ENCODE results near the gene DCTN5.

The DCTN5 gene

GRCh38 chr16:23651943-23652468 is 10.7 kb downstream of the DCTN5 start:
- DNase-seq (ENCODE audit: low read depth in 2 of 3, low spot score in 1 of 3), result no peak

DNA sequence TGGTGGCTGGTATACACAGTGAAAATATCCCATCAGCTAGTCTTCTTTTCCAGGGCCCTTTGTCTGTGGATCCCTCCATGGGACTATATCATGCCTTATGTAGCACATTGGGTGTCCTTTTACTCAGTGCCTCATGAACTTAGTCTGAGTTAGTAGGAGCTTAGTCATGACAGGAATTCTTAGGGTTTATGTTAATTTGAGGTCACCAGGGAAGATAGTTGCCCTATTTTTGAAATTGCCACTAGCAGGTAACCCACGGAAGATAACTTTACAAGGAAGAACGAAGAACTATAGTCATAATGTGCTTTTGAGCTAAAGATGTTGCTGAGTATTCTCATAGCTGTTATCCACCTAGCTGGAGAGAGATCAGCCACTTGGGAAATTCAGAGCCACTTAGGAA is 22.7 kb downstream of the DCTN5 start:
- no peak for DNase-seq (ENCODE audit: low read depth in 2 of 3, low spot score in 1 of 3)

- no peak for DNase-seq (ENCODE audit: low read depth in 2 of 3, low spot score in 1 of 3)
Measured at GRCh38 chr16:23666571-23667354, 25.5 kb downstream of the DCTN5 start.

GRCh38 chr16:23667355-23667659 is 26.0 kb downstream of the DCTN5 start:
- DNase-seq (ENCODE audit: low read depth in 2 of 3, low spot score in 1 of 3), result no peak

DNA sequence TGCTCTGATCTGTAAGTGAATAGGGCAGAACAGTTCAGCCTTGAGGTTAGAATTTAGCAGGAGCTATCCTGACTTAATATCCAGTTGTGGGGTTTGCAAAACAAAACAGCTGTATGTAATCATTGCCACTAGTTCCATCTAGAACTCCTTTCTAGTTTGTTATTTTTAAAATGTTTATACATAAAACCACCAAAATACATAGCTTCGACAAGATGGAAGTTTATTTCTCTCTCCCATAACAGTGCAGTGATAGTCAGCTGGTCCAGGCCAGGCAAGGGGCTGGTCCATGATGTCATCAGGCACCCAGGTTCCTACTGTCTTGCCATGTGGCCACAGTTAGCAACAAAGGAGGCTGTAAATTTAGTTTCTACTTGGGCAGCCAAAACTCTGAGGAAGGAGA is 27.0 kb downstream of the DCTN5 start:
- DNase-seq (ENCODE audit: low read depth in 2 of 3, low spot score in 1 of 3), result no peak

DNA sequence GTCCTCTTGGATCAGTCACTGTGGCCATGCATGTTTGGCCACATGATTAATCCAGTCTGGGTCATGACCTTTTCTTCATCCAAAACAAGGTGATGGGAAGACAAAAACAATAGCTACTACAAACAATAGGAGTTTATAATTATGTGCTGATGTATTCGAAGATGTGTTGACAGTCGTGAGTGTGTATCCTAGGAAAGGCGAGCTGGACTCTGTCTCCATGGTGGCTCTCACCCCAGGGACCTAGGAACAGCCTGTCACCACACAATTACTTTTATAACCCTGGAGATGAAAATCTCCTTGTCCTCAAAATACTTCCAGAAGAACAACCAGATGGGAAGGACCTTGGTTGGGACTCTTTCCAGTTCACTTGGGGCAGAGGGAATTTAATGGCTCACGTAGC is 27.6 kb downstream of the DCTN5 start:
- no peak for DNase-seq (ENCODE audit: low read depth in 2 of 3, low spot score in 1 of 3)

DNA sequence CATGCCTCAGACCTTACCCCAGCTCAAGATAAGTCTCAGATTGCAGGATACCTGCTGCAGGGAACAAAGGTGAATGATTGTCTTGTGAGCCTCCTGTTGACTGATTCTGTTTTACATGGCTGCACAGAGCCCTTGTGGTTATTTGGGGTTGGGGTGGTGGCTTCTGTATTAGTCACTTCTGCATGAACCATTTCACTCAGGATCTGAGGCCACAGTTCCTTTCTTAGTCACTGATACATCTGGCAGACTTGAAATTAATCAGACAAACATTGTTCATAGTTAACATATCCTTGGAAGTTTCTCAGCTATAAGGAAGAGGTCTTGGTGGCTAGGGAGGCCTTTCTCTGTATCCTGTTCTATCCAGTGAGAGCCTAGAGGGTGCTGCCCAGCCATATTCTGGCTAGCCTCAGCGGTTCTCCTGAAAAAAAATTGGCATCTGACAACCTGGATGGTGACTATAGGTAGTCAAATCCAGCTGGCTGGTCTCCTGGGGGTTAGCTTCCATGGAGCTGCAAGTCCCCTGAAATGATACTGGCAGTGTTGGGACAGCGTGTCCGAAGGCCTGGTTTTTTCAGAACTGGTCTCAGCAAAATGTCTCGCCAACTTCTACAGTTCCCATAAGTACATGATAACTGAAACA is 29.0 kb downstream of the DCTN5 start:
- DNase-seq (ENCODE audit: low read depth in 2 of 3, low spot score in 1 of 3), result peak; percentile 31 to 53 (median 39)

- DNase-seq (ENCODE audit: low read depth in 2 of 3, low spot score in 1 of 3), result no peak
Measured at GRCh38 chr16:23673971-23674614, 32.8 kb downstream of the DCTN5 start.

DNA sequence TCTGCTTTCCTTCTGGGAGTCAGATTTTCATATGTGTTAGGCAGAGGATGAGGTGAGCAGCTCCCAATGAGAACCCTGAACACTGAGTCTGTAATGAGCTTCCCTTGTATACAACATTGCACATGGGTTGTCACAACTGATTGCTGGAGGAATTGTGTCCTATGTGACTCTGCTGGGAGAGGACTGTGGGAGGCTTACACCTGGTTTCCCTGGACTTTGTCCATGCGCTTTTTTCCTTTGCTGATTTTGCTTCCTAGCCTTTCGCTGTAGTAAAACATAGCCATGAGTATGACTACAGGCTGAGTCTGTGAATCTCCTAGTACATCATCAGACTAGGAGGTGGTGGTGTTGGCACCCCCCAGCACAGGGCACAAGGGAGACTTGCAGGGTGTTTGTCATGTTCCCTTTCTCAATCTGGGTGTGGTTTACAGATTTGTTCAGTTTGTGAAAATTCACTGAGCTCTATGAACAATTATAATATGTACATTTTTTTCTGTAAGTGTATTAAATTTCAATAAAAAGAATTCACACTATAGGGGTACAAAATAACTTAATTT is 35.7 kb downstream of the DCTN5 start:
- no peak for DNase-seq (ENCODE audit: low read depth in 2 of 3, low spot score in 1 of 3)

DNA sequence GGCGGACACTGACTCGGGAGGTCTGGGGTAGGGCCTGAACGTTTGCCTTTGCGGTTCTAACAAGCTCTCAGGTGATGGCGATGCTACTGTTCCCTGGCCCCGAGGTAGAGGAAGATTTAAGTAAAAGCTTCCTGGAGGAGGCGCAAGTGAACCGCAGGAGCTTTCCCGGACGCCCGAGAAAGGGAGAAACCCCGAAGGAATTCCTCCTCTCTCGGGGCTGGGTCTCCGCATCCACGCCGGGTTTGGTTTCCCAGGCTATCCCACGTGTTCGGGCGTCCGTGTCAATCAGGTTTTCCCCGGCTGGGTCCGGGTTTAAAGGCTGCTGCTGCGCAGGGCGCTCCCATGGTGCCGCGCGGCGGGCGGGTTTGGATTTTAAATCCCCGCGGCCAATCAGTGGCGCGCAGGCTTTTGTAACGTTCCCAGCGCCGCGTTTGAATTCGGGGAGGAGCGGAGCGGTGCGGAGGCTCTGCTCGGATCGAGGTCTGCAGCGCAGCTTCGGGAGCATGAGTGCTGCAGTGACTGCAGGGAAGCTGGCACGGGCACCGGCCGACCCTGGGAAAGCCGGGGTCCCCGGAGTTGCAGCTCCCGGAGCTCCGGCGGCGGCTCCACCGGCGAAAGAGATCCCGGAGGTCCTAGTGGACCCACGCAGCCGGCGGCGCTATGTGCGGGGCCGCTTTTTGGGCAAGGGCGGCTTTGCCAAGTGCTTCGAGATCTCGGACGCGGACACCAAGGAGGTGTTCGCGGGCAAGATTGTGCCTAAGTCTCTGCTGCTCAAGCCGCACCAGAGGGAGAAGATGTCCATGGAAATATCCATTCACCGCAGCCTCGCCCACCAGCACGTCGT is 37.4 kb downstream of the DCTN5 start, which contains the start of gene PLK1:
PLK1 (plus strand) TSS at position 460 of the 844 bp plus-strand sequence; CDS start at position 504, 44 bp downstream.
- DNase-seq (ENCODE audit: low read depth in 2 of 3, low spot score in 1 of 3), result peak; percentile 76 to 85 (median 76)

- DNase-seq (ENCODE audit: low read depth in 2 of 3, low spot score in 1 of 3), result peak in 1 of 3 donors; percentile 16
Measured at GRCh38 chr16:23679274-23679985, 38.2 kb downstream of the DCTN5 start.

DNA sequence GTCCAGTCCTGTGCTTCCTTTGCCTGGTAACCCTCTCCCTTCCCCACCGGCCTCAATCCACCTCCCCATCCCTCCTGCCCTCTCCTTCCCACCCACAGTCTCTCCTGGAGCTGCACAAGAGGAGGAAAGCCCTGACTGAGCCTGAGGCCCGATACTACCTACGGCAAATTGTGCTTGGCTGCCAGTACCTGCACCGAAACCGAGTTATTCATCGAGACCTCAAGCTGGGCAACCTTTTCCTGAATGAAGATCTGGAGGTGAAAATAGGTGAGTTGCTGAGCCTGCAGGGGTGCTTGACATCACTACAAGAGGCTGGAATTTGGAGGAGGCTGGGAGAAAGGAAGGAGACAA is 38.7 kb downstream of the DCTN5 start:
- DNase-seq (ENCODE audit: low read depth in 2 of 3, low spot score in 1 of 3), result no peak

GRCh38 chr16:23682181-23682580 is 40.9 kb downstream of the DCTN5 start:
- DNase-seq (ENCODE audit: low read depth in 2 of 3, low spot score in 1 of 3), result no peak

DNA sequence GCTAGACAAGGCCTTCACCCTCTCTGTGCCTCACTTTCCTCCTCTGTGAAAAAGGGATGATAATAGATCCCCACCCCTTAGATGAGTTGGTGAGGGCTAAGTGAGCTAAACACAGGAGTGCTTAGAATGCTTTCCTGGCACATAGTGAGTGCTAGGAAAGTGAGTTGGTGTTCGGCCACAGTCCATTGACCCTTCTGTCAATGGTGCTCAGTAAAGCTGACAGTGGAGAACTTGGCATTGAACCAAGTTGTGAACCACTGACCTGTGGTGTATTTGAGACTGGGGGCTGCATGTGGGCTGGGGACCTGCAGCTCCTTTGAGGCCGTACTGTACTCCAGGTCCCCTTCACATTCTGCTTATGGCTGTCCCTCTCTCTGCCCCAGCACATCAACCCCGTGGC is 42.2 kb downstream of the DCTN5 start:
- no peak for DNase-seq (ENCODE audit: low read depth in 2 of 3, low spot score in 1 of 3)

- no peak for DNase-seq (ENCODE audit: low read depth in 2 of 3, low spot score in 1 of 3)
Measured at GRCh38 chr16:23687034-23687808, 46.0 kb downstream of the DCTN5 start.

DNA sequence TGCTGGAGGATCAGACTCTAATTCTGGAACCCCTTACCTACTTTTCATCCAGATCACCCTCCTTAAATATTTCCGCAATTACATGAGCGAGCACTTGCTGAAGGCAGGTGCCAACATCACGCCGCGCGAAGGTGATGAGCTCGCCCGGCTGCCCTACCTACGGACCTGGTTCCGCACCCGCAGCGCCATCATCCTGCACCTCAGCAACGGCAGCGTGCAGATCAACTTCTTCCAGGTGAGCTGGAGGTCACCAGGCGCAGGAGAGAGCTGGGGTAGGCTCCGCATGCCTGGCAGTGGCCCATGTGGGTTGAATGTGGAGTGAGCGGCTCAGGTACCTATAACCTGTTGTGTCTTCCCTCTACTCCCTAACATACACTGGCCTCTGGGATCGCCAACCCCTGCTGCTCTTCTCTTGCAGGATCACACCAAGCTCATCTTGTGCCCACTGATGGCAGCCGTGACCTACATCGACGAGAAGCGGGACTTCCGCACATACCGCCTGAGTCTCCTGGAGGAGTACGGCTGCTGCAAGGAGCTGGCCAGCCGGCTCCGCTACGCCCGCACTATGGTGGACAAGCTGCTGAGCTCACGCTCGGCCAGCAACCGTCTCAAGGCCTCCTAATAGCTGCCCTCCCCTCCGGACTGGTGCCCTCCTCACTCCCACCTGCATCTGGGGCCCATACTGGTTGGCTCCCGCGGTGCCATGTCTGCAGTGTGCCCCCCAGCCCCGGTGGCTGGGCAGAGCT is 48.3 kb downstream of the DCTN5 start:
- DNase-seq (ENCODE audit: low read depth in 2 of 3, low spot score in 1 of 3), result no peak

- no peak for DNase-seq (ENCODE audit: low read depth in 2 of 3, low spot score in 1 of 3)
Measured at GRCh38 chr16:23690771-23691482, 49.7 kb downstream of the DCTN5 start.

DNA sequence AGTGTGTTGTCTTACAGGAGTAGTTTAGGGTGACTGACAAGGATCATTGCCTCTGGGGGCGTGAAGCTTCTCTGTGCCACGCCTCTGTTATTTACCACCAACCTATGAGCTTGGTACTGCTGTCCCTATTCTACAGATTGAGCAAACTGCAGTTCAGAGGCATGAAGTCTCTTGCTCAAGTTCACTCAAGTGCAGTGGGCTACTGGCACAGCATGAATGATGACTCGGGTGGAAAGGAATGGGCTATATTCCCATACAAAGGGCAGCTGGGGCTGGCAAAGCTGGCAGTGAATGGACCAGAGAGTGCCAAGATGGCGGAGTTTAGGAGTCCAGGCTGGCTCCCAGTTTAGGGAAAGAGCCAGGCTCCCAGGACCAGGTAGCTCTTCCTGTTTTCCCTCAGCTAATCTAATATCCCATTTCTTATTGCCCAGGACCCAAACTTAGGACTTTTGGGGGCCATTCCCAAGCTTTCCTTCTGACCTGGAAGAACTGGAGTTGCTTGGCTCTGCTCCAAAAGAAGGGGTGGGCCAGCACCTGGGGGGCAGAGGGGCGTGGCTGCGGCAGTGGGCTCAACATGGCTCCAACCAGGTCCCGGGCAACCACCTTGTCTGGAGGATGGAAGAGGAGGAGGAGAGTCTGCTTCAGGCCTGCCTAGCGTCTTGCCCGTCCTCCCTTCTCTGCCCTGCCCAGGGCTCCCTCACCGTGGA is 50.4 kb downstream of the DCTN5 start:
- no peak for DNase-seq (ENCODE audit: low read depth in 2 of 3, low spot score in 1 of 3)
